GM12873 (cell line): ENCODE data around the gene SMIM28.
A peak's percentile ranks its signal among the peaks of the same experiment; 100 is the strongest.

Experiments
- CTCF ChIP-seq: IDR thresholded peaks from 2 replicates; pipeline ENCODE4 v1.5.1; 2012; ENCODE audit warnings: low read depth, mild to moderate bottlenecking, moderate library complexity, low read length, control low read depth; ENCODE audit not compliant: insufficient read depth; ENCODE audit errors: missing control alignments

The SMIM28 gene

GRCh38 chr6:138402838-138403187 lies 25.1 kb downstream of the SMIM28 start:
- TF ChIP-seq CTCF: no peak

- peak; percentile 19 for TF ChIP-seq CTCF
These were observed 25.7 kb downstream of the SMIM28 start for GRCh38 chr6:138403324-138403800.

GRCh38 chr6:138403801-138404665 lies 26.3 kb downstream of the SMIM28 start, which contains the start of gene HEBP2:
Gene HEBP2, plus strand, starts transcription at chr6:138404223. Its CDS starts 273 bp downstream, at chr6:138404496.
- peak; percentile 42 for TF ChIP-seq CTCF

- TF ChIP-seq CTCF: no peak
These were observed 27.1 kb downstream of the SMIM28 start for GRCh38 chr6:138404666-138405337.

GRCh38 chr6:138405816-138406413 lies 28.2 kb downstream of the SMIM28 start:
- no peak for TF ChIP-seq CTCF

- TF ChIP-seq CTCF: no peak
These were observed 28.7 kb downstream of the SMIM28 start for GRCh38 chr6:138406443-138406842.
